Stimulated activated naive CD8-positive, alpha-beta T cell treated with anti-CD3 and anti-CD28 coated beads, Interleukin-15, Interleukin-2, amounts not matched to agents 100 U/mL and 50 U/mL, for 24 hours (primary cell): ENCODE results near the gene HOXC11.

Source experiments
- ATAC-seq: fragments of 150-1000 bp; cut with Tn5 transposase; one replicate; pipeline ENCODE4 v1.10.0; 2021
- DNase-seq: peaks from one replicate; pipeline ENCODE4 v3.0.0; 2021

Gene HOXC11

GRCh38 chr12:54021432-54022013 lies 48.6 kb downstream of the HOXC11 start:
- no peak for DNase-seq
- ATAC-seq, result no peak

- ATAC-seq (no peak), DNase-seq (no peak)
Measured at GRCh38 chr12:54022960-54023884, 50.3 kb downstream of the HOXC11 start.

DNA sequence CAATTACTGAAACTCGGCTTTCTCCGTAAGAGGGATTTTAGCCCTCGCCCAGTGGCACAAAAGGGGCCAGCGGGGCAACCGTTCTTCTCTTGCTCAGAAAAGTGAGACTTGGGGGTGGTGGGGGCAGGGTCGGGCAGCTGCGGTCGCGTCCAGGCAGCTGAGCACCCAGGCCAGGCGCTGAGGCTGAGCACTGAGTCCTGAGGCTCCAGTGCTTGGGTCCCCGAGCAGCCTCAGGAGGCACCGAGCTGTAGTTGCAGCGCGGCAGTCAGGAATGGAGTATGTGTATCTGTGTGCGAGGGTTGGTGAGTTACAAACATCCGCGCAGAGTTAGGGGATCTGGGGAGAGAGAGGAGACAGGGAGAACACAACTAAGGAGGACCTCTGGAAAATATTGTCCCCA lies 51.2 kb downstream of the HOXC11 start:
- no peak for DNase-seq
- no peak for ATAC-seq

GRCh38 chr12:54024581-54025305 lies 51.8 kb downstream of the HOXC11 start:
- DNase-seq, result no peak
- no peak for ATAC-seq

- no peak for DNase-seq
Measured at GRCh38 chr12:54025499-54026405, 52.8 kb downstream of the HOXC11 start.

GRCh38 chr12:54026640-54027441 lies 53.9 kb downstream of the HOXC11 start:
- DNase-seq (no peak), ATAC-seq (no peak)

More at GRCh38 chr12:54025499-54026405, 52.8 kb downstream of the HOXC11 start:
- no peak for ATAC-seq
